Upper lobe of left lung (tissue), 6 donors: Measurements from ENCODE around the gene ZNF333. TPM values are rescaled to one million over a fixed set of nuclear protein-coding genes. Genes with fewer than 3 reads are reported as not detected.

Experiments used
- ATAC-seq, 2 donors: fragments of 200-7000 bp; cut with Tn5 transposase; one replicate each; pipeline ENCODE4 v1.9.1; 2022; ENCODE audit warnings: mild to moderate bottlenecking in 2 of 2, moderate library complexity in 2 of 2; ENCODE audit not compliant: low FRiP score in 2 of 2
- DNase-seq, 2 donors: peaks; one replicate each; pipeline ENCODE4 v3.0.0-alpha.2; 2019 to 2020
- H3K27ac ChIP-seq, 4 donors: fragments of 200-600 bp; sonication (generic); one replicate each; pipeline ENCODE4 v1.5.1; 2016 to 2019
- H3K27me3 ChIP-seq, 4 donors: fragments of 200-600 bp; sonication (generic); one replicate each; pipeline ENCODE4 v1.5.1; 2017 to 2019
- H3K36me3 ChIP-seq, 4 donors: fragments of 200-600 bp; sonication (generic); one replicate each; pipeline ENCODE4 v1.5.1; 2016 to 2019
- H3K4me1 ChIP-seq, 4 donors: fragments of 200-600 bp; sonication (generic); one replicate each; pipeline ENCODE4 v1.5.1; 2018 to 2019
- H3K4me3 ChIP-seq, 4 donors: fragments of 200-600 bp; sonication (generic); one replicate each; pipeline ENCODE4 v1.5.1; 2017 to 2019; ENCODE audit warnings: mild to moderate bottlenecking in 2 of 4, moderate library complexity in 1 of 4
- H3K9me3 ChIP-seq, 4 donors: fragments of 200-600 bp; sonication (generic); one replicate each; pipeline ENCODE4 v1.5.1; 2018 to 2019
- EP300 ChIP-seq, 4 donors: sonication (generic); formaldehyde crosslinking; IDR thresholded peaks; one replicate each; pipeline ENCODE4 v1.5.1; 2017; ENCODE audit warnings: antibody characterized with exemption in 4 of 4, control low read depth in 2 of 4
- POLR2A ChIP-seq, 4 donors: fragments of 450-650 bp; IDR thresholded peaks; one replicate each; pipeline ENCODE4 v1.5.1; 2016 to 2017; ENCODE audit warnings: antibody characterized with exemption in 4 of 4, mild to moderate bottlenecking in 2 of 4
- POLR2AphosphoS5 ChIP-seq, 2 donors: sonication (generic); formaldehyde crosslinking; IDR thresholded peaks; one replicate each; pipeline ENCODE4 v1.5.1; 2017; ENCODE audit warnings: antibody characterized with exemption in 2 of 2
- WGBS, 2 donors: methylation state at CpG; one replicate each; pipeline ENCODE4 v1.1.5; 2017 to 2018; 5-methylcytosine and 5-hydroxymethylcytosine counted together
- total RNA-seq, 6 donors: library from RNA; depleted of rRNA in 4 of 6; stranded (reverse); fragments of >200 nt in 4 of 6; gene quantifications; one replicate each; pipeline versions ENCODE4 v1.1.0 to v1.2.1, GENCODE V29; 2016 to 2021
- TF ChIP-seq, protein P1 (sequence below), 6 experiments: fragments of 450-650 bp in 4 of 6; fragments of 200-600 bp in 2 of 6; sonication (generic) in 2 of 6; IDR thresholded peaks; one replicate each; pipeline ENCODE4 v1.5.1; 2016 to 2019; ENCODE audit warnings: antibody characterized with exemption in 6 of 6
- donor health status: DM: no; HTN: no; CAD: no; lungs with moderate emphysema.
- donor health status: DM: no; HTN: yes; CAD: no; lungs with severe emphysema.

The ZNF333 gene
- total RNA-seq, 6 donors from 2014 or later, result 16.1 to 35.6 (median 20.0) TPM

DNA sequence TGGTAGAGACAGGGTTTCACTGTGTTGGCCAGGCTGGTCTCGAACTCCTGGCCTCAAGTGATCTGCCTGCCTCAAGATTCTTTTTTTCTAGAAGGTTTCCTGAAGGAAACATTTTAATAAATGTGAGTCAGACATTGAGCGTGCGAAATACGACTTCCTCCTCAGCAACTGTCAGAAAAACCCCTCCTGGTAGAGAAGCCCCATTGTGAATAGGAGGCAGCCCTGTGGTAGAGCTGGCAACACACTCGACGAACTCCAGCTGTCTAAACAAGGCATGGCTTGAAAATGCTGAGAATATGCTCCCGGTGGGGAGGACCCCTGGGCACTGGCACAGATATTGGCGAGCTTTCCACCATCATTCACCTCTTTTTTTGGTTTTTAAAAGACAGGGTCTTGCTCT, 9.8 kb downstream of the ZNF333 start:
- TF ChIP-seq, protein P1, sequence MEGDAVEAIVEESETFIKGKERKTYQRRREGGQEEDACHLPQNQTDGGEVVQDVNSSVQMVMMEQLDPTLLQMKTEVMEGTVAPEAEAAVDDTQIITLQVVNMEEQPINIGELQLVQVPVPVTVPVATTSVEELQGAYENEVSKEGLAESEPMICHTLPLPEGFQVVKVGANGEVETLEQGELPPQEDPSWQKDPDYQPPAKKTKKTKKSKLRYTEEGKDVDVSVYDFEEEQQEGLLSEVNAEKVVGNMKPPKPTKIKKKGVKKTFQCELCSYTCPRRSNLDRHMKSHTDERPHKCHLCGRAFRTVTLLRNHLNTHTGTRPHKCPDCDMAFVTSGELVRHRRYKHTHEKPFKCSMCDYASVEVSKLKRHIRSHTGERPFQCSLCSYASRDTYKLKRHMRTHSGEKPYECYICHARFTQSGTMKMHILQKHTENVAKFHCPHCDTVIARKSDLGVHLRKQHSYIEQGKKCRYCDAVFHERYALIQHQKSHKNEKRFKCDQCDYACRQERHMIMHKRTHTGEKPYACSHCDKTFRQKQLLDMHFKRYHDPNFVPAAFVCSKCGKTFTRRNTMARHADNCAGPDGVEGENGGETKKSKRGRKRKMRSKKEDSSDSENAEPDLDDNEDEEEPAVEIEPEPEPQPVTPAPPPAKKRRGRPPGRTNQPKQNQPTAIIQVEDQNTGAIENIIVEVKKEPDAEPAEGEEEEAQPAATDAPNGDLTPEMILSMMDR (IDR thresholded peaks at IDR 0.05), result no peak
- TF ChIP-seq POLR2AphosphoS5 (IDR thresholded peaks at IDR 0.05) (no peak), POLR2A (IDR thresholded peaks at IDR 0.05) (no peak), EP300 (IDR thresholded peaks at IDR 0.05) (no peak)
- Histone ChIP-seq H3K27ac (no peak overlapping the region), H3K4me3 (no peak overlapping the region), H3K4me1 (no peaks in the 10 kb centered on the region), H3K9me3 (no peaks in the 10 kb centered on the region), H3K27me3 (no peaks in the 10 kb centered on the region), H3K36me3 (peaks cover 44 to 98% (median 90%) of the 10 kb centered on the region in 4 donors)
- ATAC-seq (no peak), DNase-seq (no peak)
- WGBS, 2 donors, result 85 to 95% methylated on average over 8 of the region's 8 CpGs

DNA sequence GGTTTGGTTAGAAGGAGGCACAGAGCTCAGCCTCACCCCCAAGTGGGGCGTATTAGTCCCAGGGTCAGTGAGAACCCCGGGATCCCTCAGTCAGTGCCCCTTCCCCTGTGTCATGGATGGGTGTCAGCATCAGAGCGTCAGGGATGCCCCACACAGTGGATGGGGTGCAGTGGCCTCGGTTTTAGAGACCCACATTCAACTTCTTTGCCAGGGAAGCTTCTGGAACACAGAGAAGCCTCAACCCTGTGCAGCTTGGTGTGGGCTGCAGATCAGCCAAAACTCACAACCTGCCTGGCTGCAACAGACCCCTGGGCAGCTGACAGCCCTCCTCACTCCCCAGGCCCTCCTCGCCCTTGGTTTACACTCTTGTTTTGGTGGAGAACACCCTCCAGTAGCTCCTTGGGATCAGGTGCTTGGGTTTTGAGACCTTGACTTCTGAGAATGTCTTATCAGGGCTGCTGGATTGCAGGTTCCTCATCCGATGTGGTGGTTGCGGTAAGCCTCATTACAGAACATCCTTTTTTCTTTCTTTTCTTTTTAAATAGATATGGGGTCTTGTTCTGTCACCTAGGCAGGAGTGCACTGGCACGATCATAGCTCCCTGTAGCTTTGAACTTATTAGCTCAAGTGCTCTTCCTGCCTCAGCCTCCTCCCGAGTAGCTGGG, 11.0 kb downstream of the ZNF333 start:
- 92 to 97% methylated on average over 8 of the region's 9 CpGs for WGBS, 2 donors
- DNase-seq (no peak), ATAC-seq (no peak)
- no peak for TF ChIP-seq POLR2A (IDR thresholded peaks at IDR 0.05)
- no peak for TF ChIP-seq EP300 (IDR thresholded peaks at IDR 0.05)
- no peak for TF ChIP-seq POLR2AphosphoS5 (IDR thresholded peaks at IDR 0.05)
- TF ChIP-seq, protein P1 (IDR thresholded peaks at IDR 0.05), result no peak
- Histone ChIP-seq H3K4me1 (no peaks in the 10 kb centered on the region), H3K9me3 (no peaks in the 10 kb centered on the region), H3K27me3 (no peaks in the 10 kb centered on the region), H3K4me3 (no peak overlapping the region), H3K27ac (no peak overlapping the region), H3K36me3 (peaks cover 50 to 98% (median 88%) of the 10 kb centered on the region in 4 donors)

DNA sequence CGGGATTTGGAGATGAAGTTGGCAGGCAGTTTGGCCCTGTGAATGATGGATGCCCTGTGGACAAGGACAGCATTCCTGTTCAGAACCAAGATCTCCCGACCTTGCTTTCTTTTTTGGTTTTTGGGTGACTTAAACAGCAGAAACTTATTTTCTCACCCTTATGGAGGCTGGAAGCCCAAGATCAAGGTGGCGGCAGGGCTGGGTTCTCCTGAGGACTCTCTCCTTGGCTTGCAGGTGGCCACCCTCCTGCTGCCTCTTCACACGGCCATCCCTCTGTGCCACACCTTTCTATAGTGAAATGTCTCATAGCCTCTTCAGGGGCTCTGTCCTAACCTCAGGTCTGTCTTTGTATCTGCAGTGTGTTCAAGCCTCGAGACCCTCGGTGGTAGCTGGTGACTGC, 14.0 kb downstream of the ZNF333 start:
- Histone ChIP-seq H3K27ac (no peak overlapping the region), H3K27me3 (no peaks in the 10 kb centered on the region), H3K9me3 (no peaks in the 10 kb centered on the region), H3K36me3 (peaks cover 61 to 97% (median 89%) of the 10 kb centered on the region in 4 donors), H3K4me1 (no peaks in the 10 kb centered on the region), H3K4me3 (no peak overlapping the region)
- DNase-seq (no peak), ATAC-seq (no peak)
- WGBS, 2 donors, result 99 to 100% methylated on average over 6 of the region's 6 CpGs
- no peak for TF ChIP-seq EP300 (IDR thresholded peaks at IDR 0.05)
- TF ChIP-seq, protein P1 (IDR thresholded peaks at IDR 0.05), result no peak
- no peak for TF ChIP-seq POLR2A (IDR thresholded peaks at IDR 0.05)
- no peak for TF ChIP-seq POLR2AphosphoS5 (IDR thresholded peaks at IDR 0.05)

DNA sequence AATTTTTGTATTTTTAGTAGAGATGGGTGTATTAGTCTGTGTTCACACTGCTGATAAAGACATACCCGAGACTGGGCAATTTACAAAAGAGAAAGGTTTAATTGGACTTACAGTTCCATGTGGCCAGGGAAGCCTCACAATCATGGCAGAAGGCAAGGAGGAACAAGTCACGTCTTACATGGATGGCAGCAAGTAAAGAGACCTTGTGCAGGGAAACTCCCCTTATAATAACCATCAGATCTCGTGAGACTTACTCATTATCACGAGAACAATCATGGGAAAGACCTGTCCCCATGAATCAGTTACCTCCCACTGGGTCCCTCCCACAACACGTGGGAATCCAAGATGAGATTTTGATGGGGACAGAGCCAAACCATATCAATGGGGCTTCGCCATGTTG, 14.6 kb downstream of the ZNF333 start:
- H3K27ac ChIP-seq, result no peak overlapping the region
- H3K27me3 ChIP-seq, result no peaks in the 10 kb centered on the region
- peaks cover 62 to 98% (median 90%) of the 10 kb centered on the region in 4 donors for H3K36me3 ChIP-seq
- no peaks in the 10 kb centered on the region for H3K4me1 ChIP-seq
- no peak for ATAC-seq
- TF ChIP-seq, protein P1 (IDR thresholded peaks at IDR 0.05), result no peak
- TF ChIP-seq POLR2AphosphoS5 (IDR thresholded peaks at IDR 0.05), result no peak
- no peak for TF ChIP-seq POLR2A (IDR thresholded peaks at IDR 0.05)
- no peak for TF ChIP-seq EP300 (IDR thresholded peaks at IDR 0.05)
- DNase-seq, result no peak
- no peak overlapping the region for H3K4me3 ChIP-seq
- 90 to 93% methylated on average over 6 of the region's 6 CpGs for WGBS, 2 donors
- no peaks in the 10 kb centered on the region for H3K9me3 ChIP-seq

DNA sequence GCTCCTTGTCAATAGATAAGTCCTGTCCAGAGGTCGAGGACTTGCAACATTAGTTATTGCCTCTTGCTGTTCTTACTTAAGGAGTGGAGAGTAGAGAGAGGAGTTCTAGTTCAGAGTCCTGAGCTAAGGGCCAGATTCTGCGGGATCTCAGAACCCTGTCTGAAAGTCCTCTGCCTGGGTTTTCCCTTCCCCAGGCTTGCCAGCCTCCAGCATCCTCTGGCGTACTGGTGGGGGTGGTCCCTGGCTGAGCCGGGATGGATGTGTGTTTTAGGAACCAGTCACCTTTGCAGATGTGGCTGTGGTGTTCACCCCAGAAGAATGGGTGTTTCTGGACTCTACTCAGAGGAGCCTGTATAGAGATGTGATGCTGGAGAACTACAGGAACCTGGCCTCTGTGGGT, 26.0 kb downstream of the ZNF333 start:
- H3K4me1 ChIP-seq, result no peaks in the 10 kb centered on the region
- no peak overlapping the region for H3K27ac ChIP-seq
- no peak for ATAC-seq
- WGBS, 2 donors, result 97 to 100% methylated on average over 3 to 4 of the region's 4 CpGs
- no peak for TF ChIP-seq EP300 (IDR thresholded peaks at IDR 0.05)
- no peak for TF ChIP-seq POLR2AphosphoS5 (IDR thresholded peaks at IDR 0.05)
- TF ChIP-seq, protein P1 (IDR thresholded peaks at IDR 0.05), result no peak
- no peak for TF ChIP-seq POLR2A (IDR thresholded peaks at IDR 0.05)
- DNase-seq, result no peak
- peaks cover 37 to 99% (median 88%) of the 10 kb centered on the region in 4 donors for H3K36me3 ChIP-seq
- no peaks in the 10 kb centered on the region for H3K27me3 ChIP-seq
- H3K9me3 ChIP-seq, result peaks cover 61 to 79% (median 75%) of the 10 kb centered on the region in 4 donors
- H3K4me3 ChIP-seq, result no peak overlapping the region
